K562 (cell line): ENCODE results near the gene C1orf21. TPM values are rescaled to one million over a fixed set of nuclear protein-coding genes. Genes with fewer than 3 reads are reported as not detected.

Experiments used
- ATAC-seq: fragments of 200-7000 bp; cut with Tn5 transposase; 3 replicates; pipeline ENCODE4 v1.9.1; 2020; ENCODE audit warnings: moderate library complexity
- BruUV-seq: library from RNA; stranded (reverse); fragments of 400-500 nt; replicated peaks from 2 replicates; lab custom pipeline; 2021; lab: Mats Ljungman, UMichigan
- CTCF ChIA-PET: fragments of 300-600 bp; formaldehyde crosslinking; extraction: SDS; loops from one replicate; lab custom pipeline; 2021; ENCODE audit warnings: low intra/inter-chr PET ratio; lab: Yijun Ruan, JAX
- POLR2A ChIA-PET: fragments of 300-600, 350-650 bp; sonication (Branson Sonifier 250); formaldehyde crosslinking; extraction: SDS; loops from one replicate; lab custom pipeline; 2021; ENCODE audit warnings: antibody characterized with exemption, inconsistent platforms; lab: Yijun Ruan, JAX
- DNase-seq, 4 experiments: peaks; one replicate each; pipeline versions ENCODE4 v3.0.0 to v3.0.0-alpha.2; 2011 to 2018; ENCODE audit warnings: low spot score in 3 of 4, mixed read lengths in 3 of 4; ENCODE audit errors: extremely low read depth in 1 of 4
- FAIRE-seq: peaks from 2 replicates; lab custom pipeline; 2011; peaks lifted over from hg19 to GRCh38; lab: Jason Lieb, UNC
- H2AFZ ChIP-seq: 2 replicates; pipeline ENCODE4 v1.6.0; 2011; ENCODE audit warnings: low read depth, low read length, control low read depth, inconsistent platforms
- H3K27ac ChIP-seq: fragments of 200-600 bp; 3 replicates; pipeline ENCODE4 v1.8.0; 2011; ENCODE audit warnings: low read depth, mild to moderate bottlenecking, control low read depth, inconsistent platforms, low read length, moderate library complexity, mixed read lengths; ENCODE audit errors: extremely low read depth
- H3K27me3 ChIP-seq, 2 experiments: fragments of 300-600 bp in 1 of 2; 2 replicates in 1 of 2; 3 replicates in 1 of 2; pipeline versions ENCODE4 v1.6.0 to v1.8.0; 2011; ENCODE audit warnings: inconsistent platforms in 2 of 2, low read length in 2 of 2, mild to moderate bottlenecking in 1 of 2, mixed read lengths in 1 of 2, moderate library complexity in 1 of 2; ENCODE audit not compliant: control insufficient read depth in 2 of 2, insufficient read depth in 2 of 2
- H3K36me3 ChIP-seq: fragments of 300-600 bp; 3 replicates; pipeline ENCODE4 v1.8.0; 2011; ENCODE audit warnings: mild to moderate bottlenecking, low read length, inconsistent platforms; ENCODE audit not compliant: control insufficient read depth, insufficient read depth
- H3K4me1 ChIP-seq, 2 experiments: fragments of 200-600 bp in 1 of 2; replicated peaks in 1 of 2; 2 replicates in 1 of 2; 3 replicates in 1 of 2; pipeline versions ENCODE4 v1.5.1 to v1.8.0; 2011; ENCODE audit warnings: inconsistent platforms in 2 of 2, low read length in 2 of 2, mild to moderate bottlenecking in 1 of 2, mixed read lengths in 1 of 2, moderate library complexity in 1 of 2; ENCODE audit not compliant: control insufficient read depth in 2 of 2, insufficient read depth in 2 of 2
- H3K4me2 ChIP-seq: 2 replicates; pipeline ENCODE4 v1.6.1; 2011; ENCODE audit warnings: low read length, control low read depth, inconsistent platforms, mixed read lengths; ENCODE audit not compliant: insufficient read depth
- H3K4me3 ChIP-seq: fragments of 200-600 bp; sonication (generic), shearing (Covaris generic); 2 replicates; pipeline ENCODE4 v1.5.1; 2016; ENCODE audit warnings: control low read depth, inconsistent platforms
- H3K79me2 ChIP-seq: fragments of 200-600 bp; 3 replicates; pipeline ENCODE4 v1.8.0; 2011; ENCODE audit warnings: low read length, inconsistent platforms; ENCODE audit not compliant: control insufficient read depth, insufficient read depth
- H3K9ac ChIP-seq, 2 experiments: 2 replicates each; pipeline versions ENCODE4 v1.6.0 to v1.6.1; 2011; ENCODE audit warnings: low read depth in 2 of 2, low read length in 2 of 2, control low read depth in 1 of 2, inconsistent platforms in 1 of 2, mild to moderate bottlenecking in 1 of 2, mixed read lengths in 1 of 2; ENCODE audit not compliant: insufficient read depth in 1 of 2
- H3K9me1 ChIP-seq: one replicate; pipeline ENCODE4 v1.6.0; 2011; ENCODE audit warnings: inconsistent platforms, mild to moderate bottlenecking, low read length, moderate library complexity; ENCODE audit not compliant: control insufficient read depth, insufficient read depth
- H3K9me3 ChIP-seq: replicated peaks from 2 replicates; pipeline ENCODE4 v1.5.1; 2011; ENCODE audit warnings: low read depth, low read length, inconsistent platforms; ENCODE audit not compliant: control insufficient read depth, insufficient read depth
- H4K20me1 ChIP-seq: replicated peaks from 2 replicates; pipeline ENCODE4 v1.6.1; 2011; ENCODE audit warnings: low read length, inconsistent platforms, mixed read lengths; ENCODE audit not compliant: control insufficient read depth, insufficient read depth
- FOXP1 ChIP-seq: sonication (generic); formaldehyde crosslinking; IDR thresholded peaks from 2 replicates; pipeline ENCODE4 v1.8.0; 2022; ENCODE audit warnings: mild to moderate bottlenecking, missing genetic modification reagents
- NBN ChIP-seq: fragments of 450-650 bp; IDR thresholded peaks from 2 replicates; pipeline ENCODE4 v1.6.1; 2016; ENCODE audit warnings: low read depth, mild to moderate bottlenecking
- NRF1 ChIP-seq, 2 experiments: fragments of 450-650 bp; IDR thresholded peaks in 1 of 2; conservative IDR thresholded peaks in 1 of 2; 2 replicates each; pipeline ENCODE4 v1.6.1; 2014; ENCODE audit warnings: mild to moderate bottlenecking in 2 of 2
- TSC22D4 ChIP-seq: fragments of 450-650 bp; IDR thresholded peaks from 2 replicates; pipeline ENCODE4 v1.6.1; 2016; ENCODE audit warnings: missing genetic modification characterization, missing biosample characterization, control low read depth
- WGBS: fragments of 100-300 bp; shearing (Covaris generic); methylation state at CpG from one replicate; pipeline ENCODE4 v1.1.6; 2016; ENCODE audit warnings: low coverage, mixed read lengths; ENCODE audit not compliant: insufficient coverage; ENCODE audit errors: missing lambda C conversion rate; 5-methylcytosine and 5-hydroxymethylcytosine counted together
- in situ Hi-C: fragments of 300-500 bp; cut with MboI; formaldehyde crosslinking; loops from 4 replicates; pipeline ENCODE4 v1.15.0; 2018; ENCODE audit warnings: inconsistent platforms, mixed read lengths
- intact Hi-C: fragments of 100-400 bp; cut with micrococcal nuclease; formaldehyde crosslinking; loops from 2 replicates; pipeline ENCODE4 v1.14.2; 2022
- polyA plus RNA-seq, 8 experiments: library from polyadenylated mRNA; depleted of rRNA in 4 of 8; stranded (reverse) in 5 of 8; unstranded in 3 of 8; fragments of >200 nt; fragmentation: Nextera tagmentation in 2 of 8; fragmentation: Illumina TruSeq in 1 of 8; extraction: Ambion mirVana in 2 of 8; extraction: Trizol in 1 of 8; gene quantifications; 2 replicates each; pipeline versions ENCODE4 v1.2.1 to v1.2.3, GENCODE V29; 2011 to 2014; ENCODE audit warnings: inconsistent platforms in 1 of 8, missing spikeins in 1 of 8
- total RNA-seq, 7 experiments: library from RNA; depleted of rRNA in 6 of 7; stranded (reverse); fragments of >200 nt in 6 of 7; fragmentation: Illumina TruSeq in 2 of 7; extraction: Trizol in 2 of 7; gene quantifications; 2 replicates each; pipeline versions ENCODE4 v1.2.1 to v1.2.3, GENCODE V29; 2011 to 2021; ENCODE audit warnings: low replicate concordance in 1 of 7
- TF ChIP-seq, protein P1 (sequence below): fragments of 450-650 bp; IDR thresholded peaks from one replicate; pipeline ENCODE4 v1.6.1; 2018; ENCODE audit warnings: mild to moderate bottlenecking, moderate library complexity; ENCODE audit not compliant: partially characterized antibody

C1orf21 gene
- total and polyA plus RNA-seq, 9 of the 15 experiments (the other 6 are each of a cell fraction or from before 2014, with no cell fraction given) = under 0.01 to 0.31 (median 0.07) TPM

GRCh38 chr1:184577319-184577718 lies 190.5 kb downstream of the C1orf21 start:
- H3K79me2 ChIP-seq = no peaks in the 10 kb centered on the region
- ATAC-seq = no peak
- BruUV-seq = no TSS peak
- 0 out of 4 replicates have a peak, but pooled peaks of 1 of the 2 experiments have one; percentile 11 for TF ChIP-seq NRF1 (conservative IDR thresholded peaks at IDR 0.05 in 1 of 2, IDR thresholded peaks at IDR 0.05 in 1 of 2)
- TF ChIP-seq NBN = no peak
- TF ChIP-seq, all 486 proteins: peak for 1
- H3K9me1 ChIP-seq = no peaks in the 10 kb centered on the region
- in situ Hi-C loops = no loop called here
- no peak overlapping the region for H3K4me3 ChIP-seq
- H3K9me3 ChIP-seq = no peaks in the 10 kb centered on the region
- no peaks in the 10 kb centered on the region for H4K20me1 ChIP-seq
- CTCF ChIA-PET = no interaction called here
- WGBS = under 1% methylated on average over 6 of the region's 6 CpGs
- intact Hi-C loops = no loop called here
- DNase-seq (no peak), FAIRE-seq (no peak)
- no peak overlapping the region for H3K4me2 ChIP-seq
- no peak overlapping the region for H2AFZ ChIP-seq
- H3K36me3 ChIP-seq = no peaks in the 10 kb centered on the region
- H3K27ac ChIP-seq = no peak overlapping the region
- peaks cover 4 to 19% of the 10 kb centered on the region in 2 experiments; a peak in 4 of 5 replicates for H3K27me3 ChIP-seq
- no peaks in the 10 kb centered on the region for H3K4me1 ChIP-seq
- no peak overlapping the region for H3K9ac ChIP-seq
- POLR2A ChIA-PET = interaction anchor here (1.5 kb wide), 1 partner anchor 10 kb away, joined by 6 read pairs; no protein-coding TSS in a partner anchor

DNA sequence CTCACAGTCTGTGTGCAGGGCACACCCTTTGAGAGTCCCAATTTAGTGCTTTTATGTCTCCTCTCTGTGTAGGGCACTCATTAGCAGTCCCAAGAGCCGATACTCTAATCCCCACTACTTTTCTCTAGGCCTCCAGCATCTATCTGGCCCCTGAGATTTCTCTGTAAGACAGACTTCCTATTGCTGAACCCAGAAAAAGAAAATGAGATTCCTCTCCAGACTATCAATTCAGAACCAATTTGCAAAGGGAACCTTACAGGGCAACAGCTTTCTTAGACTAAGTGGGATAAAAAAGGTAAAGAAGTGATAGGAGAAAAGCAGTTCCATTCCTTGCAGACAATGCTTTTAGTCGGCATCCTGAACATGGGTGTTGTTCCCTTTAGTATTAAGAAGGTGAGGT lies 195.6 kb downstream of the C1orf21 start:
- CTCF ChIA-PET = no interaction called here

More for the DNA sequence above, 195.6 kb downstream of the C1orf21 start:
- Histone ChIP-seq H3K4me1 (no peaks in the 10 kb centered on the region), H3K9me3 (no peaks in the 10 kb centered on the region), H3K27ac (no peak overlapping the region), H2AFZ (no peak overlapping the region), H3K9me1 (no peaks in the 10 kb centered on the region), H3K27me3 (no peaks in the 10 kb centered on the region; a peak in 2 of 5 replicates), H3K79me2 (no peaks in the 10 kb centered on the region), H4K20me1 (no peaks in the 10 kb centered on the region), H3K4me2 (no peak overlapping the region), H3K9ac (no peak overlapping the region), H3K36me3 (no peaks in the 10 kb centered on the region), H3K4me3 (no peak overlapping the region)
- 2% methylated on average over 2 of the region's 2 CpGs for WGBS
- ATAC-seq (no peak), DNase-seq (no peak), FAIRE-seq (no peak)
- in situ Hi-C loops (no loop called here), intact Hi-C loops (no loop called here)
- POLR2A ChIA-PET = no interaction called here
- no peak for TF ChIP-seq TSC22D4
- TF ChIP-seq, protein P1, sequence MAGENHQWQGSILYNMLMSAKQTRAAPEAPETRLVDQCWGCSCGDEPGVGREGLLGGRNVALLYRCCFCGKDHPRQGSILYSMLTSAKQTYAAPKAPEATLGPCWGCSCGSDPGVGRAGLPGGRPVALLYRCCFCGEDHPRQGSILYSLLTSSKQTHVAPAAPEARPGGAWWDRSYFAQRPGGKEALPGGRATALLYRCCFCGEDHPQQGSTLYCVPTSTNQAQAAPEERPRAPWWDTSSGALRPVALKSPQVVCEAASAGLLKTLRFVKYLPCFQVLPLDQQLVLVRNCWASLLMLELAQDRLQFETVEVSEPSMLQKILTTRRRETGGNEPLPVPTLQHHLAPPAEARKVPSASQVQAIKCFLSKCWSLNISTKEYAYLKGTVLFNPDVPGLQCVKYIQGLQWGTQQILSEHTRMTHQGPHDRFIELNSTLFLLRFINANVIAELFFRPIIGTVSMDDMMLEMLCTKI = no peak
- TF ChIP-seq FOXP1 (CRISPR knock-in tag) = no peak
- BruUV-seq = no TSS peak
